Activated naive CD8-positive, alpha-beta T cell treated with anti-CD3 and anti-CD28 coated beads for 36 hours (primary cell): Measurements from ENCODE around the gene SERPINF2. TPM values are rescaled to one million over a fixed set of nuclear protein-coding genes. Genes with fewer than 3 reads are reported as not detected.
"Not testable (repeated sequence)": the region's sequence is repeated elsewhere in the genome, so short reads cannot be mapped to it uniquely, and the experiment has no call there.

Experiments
- DNase-seq: peaks from one replicate; pipeline ENCODE4 v3.0.0; 2021
- H3K27ac Mint-ChIP-seq: one replicate; pipeline ENCODE4 v1.8.0; 2022; ENCODE audit warnings: mild to moderate bottlenecking, moderate library complexity, mixed read lengths
- H3K27me3 Mint-ChIP-seq: one replicate; pipeline ENCODE4 v1.8.0; 2022; ENCODE audit warnings: mild to moderate bottlenecking, mixed read lengths
- H3K36me3 Mint-ChIP-seq: one replicate; pipeline ENCODE4 v1.8.0; 2021; ENCODE audit warnings: mild to moderate bottlenecking, mixed read lengths
- H3K4me1 Mint-ChIP-seq: one replicate; pipeline ENCODE4 v1.8.0; 2021; ENCODE audit warnings: mixed read lengths
- H3K4me3 Mint-ChIP-seq: one replicate; pipeline ENCODE4 v1.8.0; 2022; ENCODE audit warnings: mild to moderate bottlenecking, moderate library complexity, mixed read lengths
- H3K9me3 Mint-ChIP-seq: one replicate; pipeline ENCODE4 v1.8.0; 2022; ENCODE audit warnings: mixed read lengths
- total RNA-seq, 2 experiments: library from RNA; stranded (reverse); gene quantifications; one replicate each; pipeline ENCODE4 v1.2.3, GENCODE V29; 2021

Gene SERPINF2
- total RNA-seq, 2 experiments from 2014 or later: 0.08 to 0.12 TPM

- H3K27me3 Mint-ChIP-seq: no peaks in the 10 kb centered on the region
- H3K4me3 Mint-ChIP-seq: no peak overlapping the region
- no peak for DNase-seq
- peaks cover 1% of the 10 kb centered on the region for H3K36me3 Mint-ChIP-seq
- H3K9me3 Mint-ChIP-seq: no peaks in the 10 kb centered on the region
- no peak overlapping the region for H3K27ac Mint-ChIP-seq
- H3K4me1 Mint-ChIP-seq: peaks cover 18% of the 10 kb centered on the region
Observed at GRCh38 chr17:1759529-1759928, 16.9 kb downstream of the SERPINF2 start.

DNA sequence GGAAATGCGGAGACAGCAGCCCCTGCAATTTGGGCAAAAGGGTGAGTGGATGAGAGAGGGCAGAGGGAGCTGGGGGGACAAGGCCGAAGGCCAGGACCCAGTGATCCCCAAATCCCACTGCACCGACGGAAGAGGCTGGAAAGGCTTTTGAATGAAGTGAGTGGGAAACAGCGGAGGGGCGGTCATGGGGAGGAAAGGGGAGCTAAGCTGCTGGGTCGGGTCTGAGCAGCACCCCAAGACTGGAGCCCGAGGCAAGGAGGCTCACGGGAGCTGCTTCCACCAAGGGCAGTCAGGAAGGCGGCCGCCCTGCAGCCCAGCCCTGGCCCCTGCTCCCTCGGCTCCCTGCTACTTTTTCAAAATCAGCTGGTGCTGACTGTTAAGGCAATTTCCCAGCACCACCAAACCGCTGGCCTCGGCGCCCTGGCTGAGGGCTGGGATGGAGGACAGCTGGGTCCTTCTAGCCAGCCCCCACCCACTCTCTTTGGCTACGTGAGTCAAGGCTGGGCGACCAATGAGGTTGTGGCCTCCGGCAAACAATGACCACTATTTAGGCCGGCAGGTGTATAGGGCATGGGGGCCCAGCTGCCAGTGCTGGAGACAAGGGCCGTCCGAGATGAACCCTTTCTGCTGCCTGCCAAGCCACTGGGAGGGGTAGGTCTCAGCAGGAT is 19.7 kb downstream of the SERPINF2 start:
- H3K36me3 Mint-ChIP-seq: peaks cover 2% of the 10 kb centered on the region
- DNase-seq: no peak
- H3K4me1 Mint-ChIP-seq: peaks cover 19% of the 10 kb centered on the region
- H3K27ac Mint-ChIP-seq: no peak overlapping the region
- no peaks in the 10 kb centered on the region for H3K27me3 Mint-ChIP-seq
- no peaks in the 10 kb centered on the region for H3K9me3 Mint-ChIP-seq
- H3K4me3 Mint-ChIP-seq: no peak overlapping the region

GRCh38 chr17:1762901-1763898 is 20.5 kb downstream of the SERPINF2 start:
- H3K27ac Mint-ChIP-seq: peak overlapping the region; percentile 69

DNA sequence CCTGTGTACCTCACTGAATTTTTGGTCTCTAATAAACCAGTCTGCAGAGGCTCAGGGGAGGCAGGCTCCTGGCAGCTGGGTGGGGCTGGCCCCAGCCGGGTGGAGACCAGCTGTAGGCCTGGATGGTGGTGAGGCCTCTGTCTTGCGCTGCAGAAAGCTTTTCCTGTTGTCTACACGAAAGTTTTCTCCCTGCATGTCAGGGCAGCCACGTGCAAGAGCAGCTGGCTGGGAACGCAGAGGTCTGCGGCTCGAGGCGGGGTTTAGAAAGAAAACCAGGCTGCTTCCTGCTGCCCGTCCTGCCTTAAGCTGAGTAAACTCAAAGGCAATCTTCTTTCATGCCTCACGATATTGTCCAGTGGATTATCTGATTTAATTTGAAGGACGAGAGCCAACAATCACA is 21.6 kb downstream of the SERPINF2 start:
- no peak overlapping the region for H3K4me3 Mint-ChIP-seq
- peaks cover 2% of the 10 kb centered on the region for H3K36me3 Mint-ChIP-seq
- peak overlapping the region; percentile 68 for H3K27ac Mint-ChIP-seq
- no peaks in the 10 kb centered on the region for H3K9me3 Mint-ChIP-seq
- H3K27me3 Mint-ChIP-seq: no peaks in the 10 kb centered on the region
- H3K4me1 Mint-ChIP-seq: peaks cover 23% of the 10 kb centered on the region
- DNase-seq: peak; percentile 50

More at GRCh38 chr17:1762901-1763898, 20.5 kb downstream of the SERPINF2 start:
- Mint-ChIP-seq H3K9me3 (no peaks in the 10 kb centered on the region), H3K27me3 (no peaks in the 10 kb centered on the region), H3K4me3 (no peak overlapping the region), H3K4me1 (peaks cover 22% of the 10 kb centered on the region), H3K36me3 (peaks cover 2% of the 10 kb centered on the region)
- no peak for DNase-seq

GRCh38 chr17:1764705-1765104 is 22.0 kb downstream of the SERPINF2 start:
- H3K27me3 Mint-ChIP-seq, H3K4me3 Mint-ChIP-seq, H3K9me3 Mint-ChIP-seq, DNase-seq, H3K36me3 Mint-ChIP-seq: not testable (repeated sequence)
- Mint-ChIP-seq H3K4me1 (peaks cover 27% of the 10 kb centered on the region), H3K27ac (peak overlapping the region; percentile 68)

DNA sequence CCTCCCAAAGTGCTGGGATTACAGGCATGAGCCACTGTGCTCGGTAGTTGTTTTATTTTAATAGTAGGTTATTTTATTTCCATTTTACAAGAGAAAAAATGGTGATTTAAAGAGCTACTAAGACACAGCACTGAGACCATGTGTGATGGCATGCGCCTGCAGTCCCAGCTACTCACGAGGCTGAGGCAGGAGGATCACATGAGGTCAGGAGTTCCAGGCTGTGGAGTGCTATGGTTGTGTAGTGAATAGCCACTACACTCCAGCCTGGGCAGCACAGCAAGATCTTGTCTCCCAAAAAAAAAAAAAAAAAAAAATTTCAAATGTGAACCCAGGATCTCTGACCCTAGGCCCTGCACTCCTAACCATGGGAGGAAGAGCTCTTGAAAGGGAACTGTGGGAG is 22.9 kb downstream of the SERPINF2 start:
- H3K36me3 Mint-ChIP-seq: peaks cover 2% of the 10 kb centered on the region
- peaks cover 31% of the 10 kb centered on the region for H3K4me1 Mint-ChIP-seq
- no peak for DNase-seq
- no peaks in the 10 kb centered on the region for H3K9me3 Mint-ChIP-seq
- H3K27ac Mint-ChIP-seq: no peak overlapping the region
- no peaks in the 10 kb centered on the region for H3K27me3 Mint-ChIP-seq
- no peak overlapping the region for H3K4me3 Mint-ChIP-seq

DNA sequence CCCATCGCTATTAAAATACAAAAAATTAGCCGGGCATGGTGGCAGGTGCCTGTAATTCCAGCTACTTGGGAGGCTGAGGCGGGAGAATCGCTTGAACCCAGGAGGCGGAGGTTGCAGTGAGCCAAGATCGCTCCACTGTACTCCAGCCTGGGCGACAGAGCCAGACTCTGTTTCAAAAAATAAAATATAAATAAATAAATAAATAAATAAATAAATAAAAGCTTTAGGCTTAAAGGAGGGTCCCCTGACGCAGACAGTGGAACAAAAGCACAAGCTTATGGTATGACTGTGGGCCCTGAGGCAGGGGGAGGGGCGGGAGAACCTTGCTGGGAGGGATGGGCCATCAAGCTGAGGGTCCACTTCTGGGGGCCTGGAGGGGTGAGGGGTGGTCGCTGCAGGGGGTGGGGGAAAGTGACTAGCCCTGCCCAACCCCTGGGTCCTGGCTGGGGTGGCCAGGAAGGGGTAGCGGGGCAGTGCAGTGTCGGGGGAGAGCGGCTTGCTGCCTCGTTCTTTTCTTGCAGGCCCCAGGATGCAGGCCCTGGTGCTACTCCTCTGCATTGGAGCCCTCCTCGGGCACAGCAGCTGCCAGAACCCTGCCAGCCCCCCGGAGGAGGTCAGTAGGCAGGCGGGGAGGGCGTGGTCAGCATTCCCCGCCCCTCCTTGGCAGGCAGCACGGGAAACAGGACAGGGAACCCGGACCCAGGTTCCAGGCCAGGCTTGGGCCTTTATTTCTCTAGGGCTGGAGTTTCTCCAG is 23.9 kb downstream of the SERPINF2 start:
- H3K27me3 Mint-ChIP-seq: no peaks in the 10 kb centered on the region
- no peak for DNase-seq
- H3K27ac Mint-ChIP-seq: no peak overlapping the region
- H3K9me3 Mint-ChIP-seq: no peaks in the 10 kb centered on the region
- H3K4me1 Mint-ChIP-seq: peaks cover 38% of the 10 kb centered on the region
- H3K4me3 Mint-ChIP-seq: no peak overlapping the region
- peaks cover 2% of the 10 kb centered on the region for H3K36me3 Mint-ChIP-seq

- H3K27ac Mint-ChIP-seq: no peak overlapping the region
- DNase-seq: no peak
- no peak overlapping the region for H3K4me3 Mint-ChIP-seq
Observed at GRCh38 chr17:1767358-1767757, 24.7 kb downstream of the SERPINF2 start.

GRCh38 chr17:1769822-1770477 is 27.3 kb downstream of the SERPINF2 start:
- no peak overlapping the region for H3K4me3 Mint-ChIP-seq
- no peak for DNase-seq
- no peaks in the 10 kb centered on the region for H3K36me3 Mint-ChIP-seq

More at GRCh38 chr17:1767358-1767757, 24.7 kb downstream of the SERPINF2 start:
- H3K4me1 Mint-ChIP-seq: peaks cover 34% of the 10 kb centered on the region
- H3K27me3 Mint-ChIP-seq: no peaks in the 10 kb centered on the region
- H3K9me3 Mint-ChIP-seq: no peaks in the 10 kb centered on the region
- H3K36me3 Mint-ChIP-seq: peaks cover 2% of the 10 kb centered on the region

GRCh38 chr17:1773000-1773695 is 30.5 kb downstream of the SERPINF2 start:
- Mint-ChIP-seq H3K4me1 (peaks cover 18% of the 10 kb centered on the region), H3K27ac (peak overlapping the region; percentile 70)
- H3K9me3 Mint-ChIP-seq, H3K27me3 Mint-ChIP-seq, DNase-seq, H3K36me3 Mint-ChIP-seq, H3K4me3 Mint-ChIP-seq: not testable (repeated sequence)

More at GRCh38 chr17:1769822-1770477, 27.3 kb downstream of the SERPINF2 start:
- peak overlapping the region; percentile 69 for H3K27ac Mint-ChIP-seq
- peaks cover 22% of the 10 kb centered on the region for H3K4me1 Mint-ChIP-seq
- H3K9me3 Mint-ChIP-seq: no peaks in the 10 kb centered on the region
- H3K27me3 Mint-ChIP-seq: no peaks in the 10 kb centered on the region

DNA sequence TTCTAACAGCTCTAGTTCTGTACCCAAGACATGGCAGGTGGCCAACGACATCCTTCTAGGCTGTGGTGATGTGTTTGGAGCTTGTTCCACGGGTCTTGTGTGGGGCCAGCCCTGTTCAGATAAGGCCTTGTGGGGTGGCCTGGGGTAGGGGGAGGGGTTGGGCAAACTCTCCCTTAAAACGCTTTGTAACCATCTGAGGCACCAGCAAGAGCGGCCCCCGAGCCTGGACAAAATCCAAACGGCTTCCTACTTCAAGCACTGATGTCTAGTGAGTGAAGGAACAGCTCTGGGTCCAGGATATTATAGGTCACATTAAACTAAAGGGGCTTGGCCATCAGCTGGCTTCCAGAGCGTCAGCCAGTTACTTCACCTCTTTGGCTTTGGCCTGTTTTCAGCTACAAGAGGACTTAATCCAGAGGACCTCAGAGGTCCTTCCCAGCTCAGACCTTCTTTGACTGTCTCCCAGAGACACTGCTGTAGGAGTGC is 31.1 kb downstream of the SERPINF2 start:
- Mint-ChIP-seq H3K27me3 (no peaks in the 10 kb centered on the region), H3K4me3 (no peak overlapping the region), H3K36me3 (peaks cover 2% of the 10 kb centered on the region), H3K9me3 (no peaks in the 10 kb centered on the region), H3K4me1 (peaks cover 18% of the 10 kb centered on the region), H3K27ac (no peak overlapping the region)
- DNase-seq: no peak

- Mint-ChIP-seq H3K36me3 (peaks cover 2% of the 10 kb centered on the region), H3K9me3 (no peaks in the 10 kb centered on the region), H3K27ac (no peak overlapping the region), H3K27me3 (no peaks in the 10 kb centered on the region), H3K4me3 (no peak overlapping the region), H3K4me1 (peaks cover 15% of the 10 kb centered on the region)
- DNase-seq: no peak
Observed at GRCh38 chr17:1774390-1775176, 31.9 kb downstream of the SERPINF2 start.

- Mint-ChIP-seq H3K4me3 (no peak overlapping the region), H3K9me3 (no peaks in the 10 kb centered on the region), H3K4me1 (peaks cover 4% of the 10 kb centered on the region), H3K27ac (no peak overlapping the region), H3K36me3 (peaks cover 2% of the 10 kb centered on the region), H3K27me3 (no peaks in the 10 kb centered on the region)
- DNase-seq: no peak
Observed at GRCh38 chr17:1776328-1776727, 33.7 kb downstream of the SERPINF2 start.
